Osteoblast (primary cell): ENCODE results near the gene ANKRD13C. TPM values are rescaled to one million over a fixed set of nuclear protein-coding genes. Genes with fewer than 3 reads are reported as not detected.
"Not testable (repeated sequence)": the region's sequence is repeated elsewhere in the genome, so short reads cannot be mapped to it uniquely, and the experiment has no call there.

ENCODE experiments used
- DNase-seq: peaks from one replicate; pipeline ENCODE4 v3.0.0; 2011; ENCODE audit warnings: low spot score, mixed read lengths; ENCODE audit not compliant: insufficient read length; ENCODE audit errors: missing footprints
- H2AFZ ChIP-seq: 2 replicates; pipeline ENCODE4 v1.6.0; 2011; ENCODE audit warnings: mild to moderate bottlenecking, low read length
- H3K27ac ChIP-seq: 2 replicates; pipeline ENCODE4 v1.5.1; 2011; ENCODE audit warnings: mild to moderate bottlenecking, low read depth, low read length, moderate library complexity
- H3K27me3 ChIP-seq: 2 replicates; pipeline ENCODE4 v1.6.0; 2012; ENCODE audit warnings: mild to moderate bottlenecking, control low read depth, inconsistent platforms, low read length, moderate library complexity; ENCODE audit not compliant: insufficient read depth
- H3K36me3 ChIP-seq: 2 replicates; pipeline ENCODE4 v1.5.1; 2011; ENCODE audit warnings: mild to moderate bottlenecking, low read length, control low read depth, moderate library complexity; ENCODE audit not compliant: insufficient read depth
- H3K4me1 ChIP-seq: 2 replicates; pipeline ENCODE4 v1.5.1; 2011; ENCODE audit warnings: mild to moderate bottlenecking, low read length, control low read depth, moderate library complexity; ENCODE audit not compliant: insufficient read depth
- H3K4me2 ChIP-seq: 2 replicates; pipeline ENCODE4 v1.6.0; 2011; ENCODE audit warnings: mild to moderate bottlenecking, low read length; ENCODE audit not compliant: insufficient read depth
- H3K4me3 ChIP-seq: fragments of 200-600 bp; sonication (generic); 3 replicates; pipeline ENCODE4 v1.5.1; 2012; ENCODE audit warnings: mild to moderate bottlenecking, low read length, inconsistent platforms; ENCODE audit not compliant: insufficient read depth
- H3K79me2 ChIP-seq: 2 replicates; pipeline ENCODE4 v1.6.0; 2012; ENCODE audit warnings: mild to moderate bottlenecking, low read length, control low read depth, inconsistent platforms; ENCODE audit not compliant: insufficient read depth
- H3K9me3 ChIP-seq: 2 replicates; pipeline ENCODE4 v1.5.1; 2011; ENCODE audit warnings: low read depth, low read length, control low read depth
- H4K20me1 ChIP-seq: 2 replicates; pipeline ENCODE4 v1.6.0; 2012; ENCODE audit warnings: mild to moderate bottlenecking, low read length, control low read depth; ENCODE audit not compliant: insufficient read depth
- total RNA-seq: library from RNA; depleted of rRNA; stranded (reverse); fragments of >200 nt; gene quantifications from 2 replicates; pipeline ENCODE4 v1.2.3, GENCODE V29; 2012
- TF ChIP-seq, protein P1 (sequence below): IDR thresholded peaks from 2 replicates; pipeline ENCODE4 v1.5.1; 2011; ENCODE audit warnings: mild to moderate bottlenecking, low read depth, low read length, moderate library complexity; ENCODE audit errors: extremely low read depth

Gene ANKRD13C
- total RNA-seq, 1 donor: 39.1 TPM

DNA sequence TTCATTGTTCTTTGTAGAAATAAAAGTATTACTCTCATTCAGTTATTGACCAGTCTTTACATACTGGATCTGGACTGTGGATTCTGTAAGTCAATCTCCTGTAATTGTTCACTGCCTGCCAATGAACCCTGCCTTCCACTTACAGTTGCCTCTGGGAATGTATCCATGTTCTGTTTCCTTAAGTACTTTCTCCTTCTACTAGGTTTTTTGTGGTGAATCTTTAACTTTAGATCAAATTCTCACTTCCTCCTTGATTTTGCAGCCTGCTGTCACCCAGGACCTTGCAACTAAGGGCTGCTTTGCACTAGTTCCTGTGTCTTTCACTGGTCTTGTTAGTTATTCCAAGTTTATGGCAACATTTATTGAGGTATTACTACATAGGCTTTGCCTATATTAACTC is 28.2 kb upstream of the ANKRD13C start:
- Histone ChIP-seq H3K4me1 (no peaks in the 10 kb centered on the region), H3K36me3 (no peaks in the 10 kb centered on the region), H2AFZ (no peak overlapping the region), H4K20me1 (no peaks in the 10 kb centered on the region), H3K27me3 (no peaks in the 10 kb centered on the region), H3K4me2 (no peak overlapping the region), H3K9me3 (no peaks in the 10 kb centered on the region), H3K79me2 (no peaks in the 10 kb centered on the region), H3K27ac (no peak overlapping the region), H3K4me3 (no peak overlapping the region)
- no peak for DNase-seq
- TF ChIP-seq, protein P1, sequence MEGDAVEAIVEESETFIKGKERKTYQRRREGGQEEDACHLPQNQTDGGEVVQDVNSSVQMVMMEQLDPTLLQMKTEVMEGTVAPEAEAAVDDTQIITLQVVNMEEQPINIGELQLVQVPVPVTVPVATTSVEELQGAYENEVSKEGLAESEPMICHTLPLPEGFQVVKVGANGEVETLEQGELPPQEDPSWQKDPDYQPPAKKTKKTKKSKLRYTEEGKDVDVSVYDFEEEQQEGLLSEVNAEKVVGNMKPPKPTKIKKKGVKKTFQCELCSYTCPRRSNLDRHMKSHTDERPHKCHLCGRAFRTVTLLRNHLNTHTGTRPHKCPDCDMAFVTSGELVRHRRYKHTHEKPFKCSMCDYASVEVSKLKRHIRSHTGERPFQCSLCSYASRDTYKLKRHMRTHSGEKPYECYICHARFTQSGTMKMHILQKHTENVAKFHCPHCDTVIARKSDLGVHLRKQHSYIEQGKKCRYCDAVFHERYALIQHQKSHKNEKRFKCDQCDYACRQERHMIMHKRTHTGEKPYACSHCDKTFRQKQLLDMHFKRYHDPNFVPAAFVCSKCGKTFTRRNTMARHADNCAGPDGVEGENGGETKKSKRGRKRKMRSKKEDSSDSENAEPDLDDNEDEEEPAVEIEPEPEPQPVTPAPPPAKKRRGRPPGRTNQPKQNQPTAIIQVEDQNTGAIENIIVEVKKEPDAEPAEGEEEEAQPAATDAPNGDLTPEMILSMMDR: no peak

DNA sequence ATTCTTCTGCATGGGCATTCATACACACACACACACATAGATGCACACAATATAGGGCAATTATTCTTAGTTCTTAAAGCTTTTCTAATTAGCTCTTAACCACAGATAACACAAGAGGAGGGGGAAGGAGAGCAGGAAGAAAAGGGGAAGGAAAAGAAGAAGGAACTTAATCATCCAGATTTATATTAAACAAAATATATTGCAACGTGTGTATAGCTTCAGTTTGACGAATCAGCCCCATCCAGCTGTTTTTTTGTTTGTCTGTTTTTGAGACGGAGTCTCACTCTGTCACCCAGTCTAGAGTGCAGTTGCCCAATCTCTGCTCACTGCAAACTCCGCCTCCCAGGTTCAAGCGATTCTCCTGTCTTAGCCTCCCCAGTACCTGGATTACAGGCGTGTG is 21.7 kb upstream of the ANKRD13C start:
- TF ChIP-seq, protein P1: no peak
- DNase-seq: no peak
- no peak overlapping the region for H3K4me2 ChIP-seq
- no peak overlapping the region for H3K4me3 ChIP-seq
- H3K9me3 ChIP-seq: no peaks in the 10 kb centered on the region
- H2AFZ ChIP-seq: no peak overlapping the region
- H3K27me3 ChIP-seq: no peaks in the 10 kb centered on the region
- H4K20me1 ChIP-seq: no peaks in the 10 kb centered on the region
- no peaks in the 10 kb centered on the region for H3K79me2 ChIP-seq
- H3K36me3 ChIP-seq: no peaks in the 10 kb centered on the region
- H3K27ac ChIP-seq: no peak overlapping the region
- no peaks in the 10 kb centered on the region for H3K4me1 ChIP-seq

DNA sequence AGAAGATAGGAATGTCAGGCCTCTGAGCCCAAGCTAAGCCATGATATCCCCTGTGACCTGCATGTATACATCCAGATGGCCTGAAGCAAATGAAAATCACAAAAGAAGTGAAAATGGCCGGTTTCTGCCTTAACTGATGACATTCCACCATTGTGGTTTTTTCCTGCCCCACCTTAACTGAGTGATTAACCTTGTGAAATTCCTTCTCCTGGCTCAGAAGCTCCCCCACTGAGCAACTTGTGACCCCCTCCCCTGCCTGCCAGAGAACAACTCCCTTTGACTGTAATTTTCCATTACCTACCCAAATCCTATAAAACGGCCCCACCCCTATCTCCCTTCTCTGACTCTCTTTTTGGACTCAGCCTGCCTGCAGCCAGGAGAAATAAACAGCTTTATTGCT is 19.1 kb upstream of the ANKRD13C start:
- H4K20me1 ChIP-seq, H3K79me2 ChIP-seq, H3K4me1 ChIP-seq, H3K27ac ChIP-seq, H3K36me3 ChIP-seq, H3K9me3 ChIP-seq, H3K4me3 ChIP-seq, DNase-seq, H2AFZ ChIP-seq, H3K4me2 ChIP-seq, H3K27me3 ChIP-seq: not testable (repeated sequence)

DNA sequence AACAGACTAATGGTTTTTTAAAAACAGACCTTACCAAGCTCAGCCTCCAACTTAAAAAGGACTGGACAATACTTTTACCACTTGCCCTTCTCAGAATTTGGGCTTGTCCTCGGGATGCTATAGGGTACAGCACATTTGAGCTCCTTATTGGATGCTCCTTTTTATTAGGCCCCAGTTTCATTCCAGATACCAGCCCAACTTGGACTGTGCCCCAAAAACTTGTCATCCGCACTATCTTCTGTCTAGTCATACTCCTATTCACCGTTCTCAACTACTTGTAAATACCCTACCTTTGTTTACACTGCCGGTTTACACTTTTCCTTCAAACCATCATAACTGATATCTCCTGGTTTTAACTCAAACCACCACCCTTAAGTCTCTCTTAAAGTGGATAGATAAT is 17.9 kb upstream of the ANKRD13C start:
- Histone ChIP-seq H3K4me3 (no peak overlapping the region), H2AFZ (no peak overlapping the region), H3K9me3 (no peaks in the 10 kb centered on the region), H3K79me2 (no peaks in the 10 kb centered on the region), H3K36me3 (no peaks in the 10 kb centered on the region), H3K4me2 (no peak overlapping the region), H3K27ac (no peak overlapping the region), H3K27me3 (no peaks in the 10 kb centered on the region), H4K20me1 (no peaks in the 10 kb centered on the region), H3K4me1 (no peaks in the 10 kb centered on the region)
- TF ChIP-seq, protein P1: no peak
- DNase-seq: no peak

DNA sequence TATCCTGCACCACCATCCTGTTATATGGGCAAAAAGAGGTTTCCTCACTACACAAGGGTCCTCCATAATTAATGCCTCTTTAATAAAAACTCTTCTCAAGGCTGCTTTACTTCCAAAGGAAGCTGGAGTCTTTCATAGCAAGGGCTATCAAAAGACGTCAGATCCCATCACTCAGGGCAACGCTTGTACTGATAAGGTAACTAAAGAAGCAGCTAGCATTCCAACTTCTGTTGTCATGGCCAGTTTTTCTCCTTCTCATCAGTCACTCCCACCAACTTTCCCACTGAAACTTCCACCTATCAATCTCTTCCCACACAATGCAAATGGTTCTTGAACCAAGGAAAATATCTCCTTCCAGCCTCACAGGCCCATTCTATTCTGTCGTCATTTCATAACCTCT is 17.1 kb upstream of the ANKRD13C start:
- H4K20me1 ChIP-seq, H3K79me2 ChIP-seq, H3K4me3 ChIP-seq, H3K4me1 ChIP-seq, H3K27me3 ChIP-seq, H2AFZ ChIP-seq, H3K27ac ChIP-seq, DNase-seq, H3K9me3 ChIP-seq, H3K4me2 ChIP-seq, H3K36me3 ChIP-seq: not testable (repeated sequence)

DNA sequence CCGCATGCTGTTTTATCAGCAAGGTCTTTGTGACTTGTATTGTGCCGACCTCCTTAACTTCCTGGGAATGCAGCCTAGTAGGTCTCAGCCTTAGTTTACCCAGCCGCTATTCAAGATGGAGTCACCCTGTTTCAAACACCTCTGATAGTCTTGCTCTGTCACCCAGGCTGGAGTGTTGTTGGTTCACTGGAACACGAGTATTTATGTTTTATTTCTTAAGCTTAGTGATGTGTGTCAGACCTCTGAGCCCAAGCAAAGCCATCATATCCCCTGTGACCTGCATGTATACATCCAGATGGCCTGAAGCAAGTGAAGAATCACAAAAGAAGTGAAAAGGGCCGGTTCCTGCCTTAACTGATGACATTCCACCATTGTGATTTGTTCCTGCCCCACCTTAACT is 12.9 kb upstream of the ANKRD13C start:
- not testable (repeated sequence) for H3K36me3 ChIP-seq, H3K4me1 ChIP-seq, H2AFZ ChIP-seq, H3K27me3 ChIP-seq, H3K4me2 ChIP-seq, DNase-seq, H3K9me3 ChIP-seq, H3K27ac ChIP-seq, H3K4me3 ChIP-seq, H3K79me2 ChIP-seq, H4K20me1 ChIP-seq

DNA sequence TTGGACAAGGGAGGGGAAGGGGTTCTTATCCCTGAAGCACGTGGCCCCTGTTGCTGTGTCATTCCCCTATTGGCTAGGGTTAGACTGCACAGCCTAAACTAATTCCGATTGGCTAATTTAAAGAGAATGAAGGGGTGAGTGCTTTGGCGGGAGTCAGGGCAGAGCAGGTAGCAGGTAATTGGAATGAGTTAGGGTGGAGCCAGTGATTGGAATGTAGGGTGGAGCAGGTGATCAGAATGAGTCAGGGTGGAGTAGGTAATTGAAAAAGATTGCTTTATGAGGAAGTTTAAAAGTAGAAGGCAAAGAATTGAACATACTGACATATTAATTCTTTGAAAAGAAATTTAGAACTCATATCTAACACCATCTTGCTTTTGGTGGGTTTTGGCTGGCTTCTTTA is 12.5 kb upstream of the ANKRD13C start:
- not testable (repeated sequence) for H2AFZ ChIP-seq, H3K4me2 ChIP-seq, H3K4me1 ChIP-seq, H3K27me3 ChIP-seq, DNase-seq, H3K79me2 ChIP-seq, H4K20me1 ChIP-seq, H3K9me3 ChIP-seq, H3K4me3 ChIP-seq, H3K36me3 ChIP-seq, H3K27ac ChIP-seq
